Measurements from ENCODE around the gene APOBEC3A. TPM values are rescaled to one million over a fixed set of nuclear protein-coding genes. Genes with fewer than 3 reads are reported as not detected.

Gene APOBEC3A
- total RNA-seq, 1 donor from 2014 or later = not detected

DNA sequence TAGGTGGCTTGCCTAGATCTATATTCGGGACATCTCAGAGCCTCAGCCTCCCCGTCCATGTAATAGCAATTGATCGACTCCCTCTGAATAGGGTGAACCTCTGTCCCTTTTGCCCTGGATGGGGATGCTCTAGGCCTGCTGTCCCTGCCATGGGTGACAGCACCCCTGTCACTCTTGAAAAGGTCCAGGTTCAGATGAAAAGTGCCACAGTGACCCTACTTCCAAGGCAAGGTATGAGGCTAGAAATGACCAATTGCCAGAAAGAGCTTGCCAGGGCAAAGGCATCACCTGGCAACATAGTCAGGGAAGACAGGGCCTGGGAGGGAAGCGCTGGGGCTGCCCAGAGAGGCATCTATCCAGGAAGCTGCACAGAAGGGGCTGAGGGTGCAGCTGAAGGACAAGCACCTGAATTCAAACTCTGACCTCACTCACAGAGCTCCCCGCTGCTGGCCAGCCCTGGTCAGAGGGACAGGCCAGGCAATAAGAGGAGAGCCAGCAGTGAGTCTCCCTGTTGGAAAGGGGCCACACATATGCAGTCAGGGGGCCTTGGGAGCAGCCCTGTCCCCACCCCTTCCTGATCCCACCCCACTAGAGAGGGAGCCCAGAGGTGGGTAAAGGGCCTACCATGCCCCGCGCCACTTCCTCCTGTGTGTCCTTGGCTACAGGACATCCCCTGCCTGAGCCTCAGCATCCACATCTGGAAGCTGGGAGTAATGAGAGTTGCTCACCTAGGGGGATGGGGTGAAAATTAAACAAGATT, 9.0 kb upstream of the APOBEC3A start:
- TF ChIP-seq CTCF (conservative IDR thresholded peaks at IDR 0.05) = no peak
- H3K4me1 Mint-ChIP-seq = peaks cover 4% of the 10 kb centered on the region
- peaks cover 35% of the 10 kb centered on the region for H3K27me3 Mint-ChIP-seq (ENCODE audit: low read depth)
- no peak for DNase-seq (ENCODE audit: low read depth, low spot score)
- no peaks in the 10 kb centered on the region for H3K36me3 Mint-ChIP-seq (ENCODE audit: low read depth)
- no peaks in the 10 kb centered on the region for H3K9me3 Mint-ChIP-seq
- no peak overlapping the region for H3K4me3 Mint-ChIP-seq
- H3K27ac Mint-ChIP-seq (ENCODE audit: unreplicated experiment) = no peak overlapping the region

- H3K4me3 Mint-ChIP-seq = no peak overlapping the region
- H3K27ac Mint-ChIP-seq (ENCODE audit: unreplicated experiment) = no peak overlapping the region
- H3K36me3 Mint-ChIP-seq (ENCODE audit: low read depth) = no peaks in the 10 kb centered on the region
- peaks cover 4% of the 10 kb centered on the region for H3K4me1 Mint-ChIP-seq
- H3K9me3 Mint-ChIP-seq = no peaks in the 10 kb centered on the region
- H3K27me3 Mint-ChIP-seq (ENCODE audit: low read depth) = peaks cover 23% of the 10 kb centered on the region
- no peak for TF ChIP-seq CTCF (conservative IDR thresholded peaks at IDR 0.05)
- no peak for DNase-seq (ENCODE audit: low read depth, low spot score)
Measured at GRCh38 chr22:38949889-38950405, 7.5 kb upstream of the APOBEC3A start.

DNA sequence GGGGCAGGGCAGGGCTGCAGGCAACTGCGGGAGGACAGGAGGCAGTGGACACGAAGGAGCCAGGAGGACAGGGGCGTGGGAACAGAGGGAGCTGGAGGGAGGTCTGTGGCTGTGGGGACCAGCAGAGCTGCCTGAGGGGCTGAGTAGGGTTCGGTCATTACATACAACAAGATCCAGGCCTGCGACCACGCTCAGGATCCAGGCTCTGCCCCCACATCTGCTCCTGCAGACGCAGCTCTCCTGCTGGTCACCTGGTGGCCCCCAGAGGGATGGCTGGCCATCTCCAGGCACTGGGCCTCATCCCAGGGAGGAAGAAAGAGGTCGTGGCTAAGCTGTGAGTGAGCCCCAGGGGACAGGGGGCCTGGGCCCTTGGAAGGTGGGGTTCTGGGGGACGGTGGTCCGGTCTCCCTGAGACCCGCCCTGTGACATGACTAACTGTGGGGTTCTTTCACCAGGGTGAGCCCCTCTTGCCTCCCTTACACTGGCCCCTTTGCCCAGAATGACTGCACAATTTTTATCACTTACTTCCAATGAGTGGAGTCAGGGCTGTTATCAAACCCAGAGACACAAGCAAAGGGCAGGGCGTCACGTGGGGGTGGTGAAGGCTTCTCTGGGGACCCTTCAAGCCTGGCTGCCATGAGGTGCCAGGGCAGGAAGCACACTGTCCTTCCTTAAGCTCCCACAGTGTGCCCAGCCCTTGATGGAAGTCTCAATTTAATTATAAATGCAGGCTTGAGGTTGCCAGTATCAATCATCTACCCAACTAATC, 6.7 kb upstream of the APOBEC3A start:
- peaks cover 4% of the 10 kb centered on the region for H3K4me1 Mint-ChIP-seq
- peaks cover 18% of the 10 kb centered on the region for H3K27me3 Mint-ChIP-seq (ENCODE audit: low read depth)
- no peaks in the 10 kb centered on the region for H3K36me3 Mint-ChIP-seq (ENCODE audit: low read depth)
- no peak overlapping the region for H3K4me3 Mint-ChIP-seq
- no peaks in the 10 kb centered on the region for H3K9me3 Mint-ChIP-seq
- no peak for DNase-seq (ENCODE audit: low read depth, low spot score)
- TF ChIP-seq CTCF (conservative IDR thresholded peaks at IDR 0.05) = no peak
- H3K27ac Mint-ChIP-seq (ENCODE audit: unreplicated experiment) = no peak overlapping the region

- Mint-ChIP-seq H3K27me3 (ENCODE audit: low read depth) (peaks cover 12% of the 10 kb centered on the region), H3K4me3 (no peak overlapping the region), H3K36me3 (ENCODE audit: low read depth) (no peaks in the 10 kb centered on the region), H3K4me1 (peaks cover 4% of the 10 kb centered on the region), H3K27ac (ENCODE audit: unreplicated experiment) (no peak overlapping the region), H3K9me3 (no peaks in the 10 kb centered on the region)
- DNase-seq (ENCODE audit: low read depth, low spot score) = no peak
- TF ChIP-seq CTCF (conservative IDR thresholded peaks at IDR 0.05) = no peak
Measured at GRCh38 chr22:38951734-38952133, 5.7 kb upstream of the APOBEC3A start.

GRCh38 chr22:38952281-38952993, 5.0 kb upstream of the APOBEC3A start:
- Mint-ChIP-seq H3K27me3 (ENCODE audit: low read depth) (peaks cover 7% of the 10 kb centered on the region), H3K4me3 (no peak overlapping the region), H3K4me1 (no peaks in the 10 kb centered on the region), H3K9me3 (no peaks in the 10 kb centered on the region), H3K36me3 (ENCODE audit: low read depth) (no peaks in the 10 kb centered on the region), H3K27ac (ENCODE audit: unreplicated experiment) (no peak overlapping the region)
- TF ChIP-seq CTCF (conservative IDR thresholded peaks at IDR 0.05) = no peak
- DNase-seq (ENCODE audit: low read depth, low spot score) = no peak
